RWPE2 (cell line): ENCODE results near the gene TRAF1.

ENCODE experiments used
- ATAC-seq: fragments of 200-7000 bp; cut with Tn5 transposase; 3 replicates; pipeline ENCODE4 v1.9.1; 2021; ENCODE audit warnings: low read depth
- DNase-seq: peaks from one replicate; pipeline ENCODE4 v3.0.0-alpha.2; 2020; ENCODE audit warnings: low spot score
- H3K27ac ChIP-seq: fragments of 450-650 bp; 2 replicates; pipeline ENCODE4 v1.5.1; 2017; ENCODE audit warnings: mild to moderate bottlenecking; ENCODE audit not compliant: poor library complexity, severe bottlenecking
- H3K27me3 ChIP-seq: fragments of 250-450 bp; sonication (Bioruptor Pico); 2 replicates; pipeline ENCODE4 v1.5.1; 2021; ENCODE audit warnings: mild to moderate bottlenecking, moderate library complexity; ENCODE audit not compliant: insufficient read depth, poor library complexity, severe bottlenecking
- H3K36me3 ChIP-seq: fragments of 250-450 bp; sonication (Bioruptor Pico); 2 replicates; pipeline ENCODE4 v1.5.1; 2020; ENCODE audit warnings: low read depth, mild to moderate bottlenecking, moderate library complexity
- H3K4me1 ChIP-seq: fragments of 250-450 bp; sonication (Bioruptor Pico); 2 replicates; pipeline ENCODE4 v1.5.1; 2021; ENCODE audit warnings: mild to moderate bottlenecking, moderate library complexity; ENCODE audit not compliant: insufficient read depth, poor library complexity, severe bottlenecking
- H3K4me3 ChIP-seq: fragments of 250-450 bp; sonication (Bioruptor Pico); 2 replicates; pipeline ENCODE4 v1.5.1; 2021; ENCODE audit warnings: mild to moderate bottlenecking, moderate library complexity; ENCODE audit not compliant: severe bottlenecking
- H3K9me3 ChIP-seq: fragments of 250-450 bp; sonication (Bioruptor Pico); 2 replicates; pipeline ENCODE4 v1.5.1; 2021; ENCODE audit warnings: mild to moderate bottlenecking, moderate library complexity; ENCODE audit not compliant: severe bottlenecking
- CTCF ChIP-seq: fragments of 450-650 bp; IDR thresholded peaks from one replicate; pipeline ENCODE4 v1.5.1; 2017; ENCODE audit warnings: mild to moderate bottlenecking, moderate library complexity; ENCODE audit not compliant: poor library complexity, severe bottlenecking

The TRAF1 gene

GRCh38 chr9:120904061-120904977 lies 22.3 kb downstream of the TRAF1 start:
- no peaks in the 10 kb centered on the region for H3K9me3 ChIP-seq
- no peaks in the 10 kb centered on the region for H3K36me3 ChIP-seq
- ATAC-seq (no peak), DNase-seq (no peak)
- TF ChIP-seq CTCF = no peak
- no peaks in the 10 kb centered on the region for H3K4me1 ChIP-seq
- no peak overlapping the region for H3K27ac ChIP-seq
- H3K4me3 ChIP-seq = no peak overlapping the region
- H3K27me3 ChIP-seq = no peaks in the 10 kb centered on the region

GRCh38 chr9:120902569-120903535 lies 23.7 kb downstream of the TRAF1 start:
- no peak overlapping the region for H3K27ac ChIP-seq
- no peak for TF ChIP-seq CTCF
- no peaks in the 10 kb centered on the region for H3K36me3 ChIP-seq
- H3K4me3 ChIP-seq = no peak overlapping the region
- ATAC-seq = no peak
- H3K9me3 ChIP-seq = no peaks in the 10 kb centered on the region
- H3K4me1 ChIP-seq = no peaks in the 10 kb centered on the region
- no peaks in the 10 kb centered on the region for H3K27me3 ChIP-seq
- DNase-seq = no peak

- DNase-seq (no peak), ATAC-seq (no peak)
- TF ChIP-seq CTCF = no peak
- Histone ChIP-seq H3K4me1 (no peaks in the 10 kb centered on the region), H3K27ac (no peak overlapping the region), H3K4me3 (no peak overlapping the region), H3K9me3 (no peaks in the 10 kb centered on the region), H3K27me3 (no peaks in the 10 kb centered on the region), H3K36me3 (no peaks in the 10 kb centered on the region)
Observed at GRCh38 chr9:120901755-120902568, 24.6 kb downstream of the TRAF1 start.

GRCh38 chr9:120900824-120901223 lies 25.8 kb downstream of the TRAF1 start:
- DNase-seq (no peak), ATAC-seq (no peak)
- no peaks in the 10 kb centered on the region for H3K4me1 ChIP-seq
- TF ChIP-seq CTCF = no peak
- peaks cover 4% of the 10 kb centered on the region for H3K9me3 ChIP-seq
- H3K36me3 ChIP-seq = no peaks in the 10 kb centered on the region
- no peaks in the 10 kb centered on the region for H3K27me3 ChIP-seq
- H3K27ac ChIP-seq = no peak overlapping the region
- no peak overlapping the region for H3K4me3 ChIP-seq
